ENCODE results near the gene MRPS9.

- no peak for TF ChIP-seq MYC (CRISPR knock-in tag; IDR thresholded peaks at IDR 0.05; ENCODE audit: borderline replicate concordance)
- no peak for TF ChIP-seq JUN (CRISPR knock-in tag; IDR thresholded peaks at IDR 0.05)
- TF ChIP-seq CTCF (CRISPR knock-in tag; IDR thresholded peaks at IDR 0.05), result no peak
- TF ChIP-seq ZNF281 (CRISPR knock-in tag; IDR thresholded peaks at IDR 0.05; ENCODE audit: borderline replicate concordance), result no peak
- TF ChIP-seq PRDM10 (CRISPR knock-in tag; IDR thresholded peaks at IDR 0.05; ENCODE audit: low read depth), result no peak
Observed at GRCh38 chr2:105085525-105085924, 47.7 kb downstream of the MRPS9 start.

Data from HepG2 (cell line).